ENCODE data around the gene TLR7.

Gene TLR7

DNA sequence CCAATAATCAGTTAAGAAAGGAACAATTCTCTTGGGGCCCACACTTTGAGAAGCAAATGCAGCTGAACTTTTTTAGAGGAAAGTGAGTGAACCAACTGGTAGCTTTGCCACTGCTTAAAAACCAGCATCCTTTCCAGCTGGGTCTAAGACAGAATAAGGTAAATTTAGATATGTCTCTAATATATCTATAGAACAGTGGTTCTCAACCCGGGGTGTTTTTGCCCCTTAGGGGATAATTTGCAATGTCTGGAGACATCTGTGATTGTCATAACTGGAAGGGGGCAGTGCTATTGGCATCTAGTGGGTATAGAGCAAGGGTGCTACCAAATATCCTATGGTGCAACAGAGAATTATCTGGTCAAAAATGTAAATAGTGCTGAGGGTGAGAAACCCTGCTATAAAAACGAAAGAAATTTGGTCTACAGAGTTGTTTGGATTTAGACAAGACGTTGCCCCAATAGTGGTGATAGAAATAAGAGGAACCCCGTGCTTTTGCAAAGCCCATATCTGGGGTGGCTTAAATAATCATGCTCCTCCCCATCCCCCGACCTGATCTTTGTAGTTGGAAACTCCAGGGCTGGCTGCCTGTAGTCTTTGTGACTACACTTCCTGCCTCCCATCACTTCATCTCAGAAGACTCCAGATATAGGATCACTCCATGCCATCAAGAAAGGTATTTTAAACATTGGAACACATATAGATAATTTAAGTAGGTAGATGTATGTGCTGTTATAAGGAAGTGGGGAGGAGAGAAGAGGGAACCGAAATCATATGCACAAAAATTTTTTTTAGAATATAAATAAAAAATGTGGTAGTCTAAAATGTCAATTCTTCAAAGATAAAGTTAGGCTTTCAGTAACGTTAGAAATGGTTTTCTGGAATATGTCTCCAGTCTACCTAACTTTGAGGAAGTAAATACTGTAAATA lies at the start of gene TLR7:
Gene TLR7 (plus strand): TSS at position 622 of the 927 bp plus-strand sequence. CDS start 507 bp downstream, outside the sequence.
- TF ChIP-seq CTCF (IDR thresholded peaks at IDR 0.05; ENCODE audit: low read depth, low read length), result no peak
- no peak within 1 kb of the TSS for H3K4me3 ChIP-seq (ENCODE audit: low read depth, low read length)

DNA sequence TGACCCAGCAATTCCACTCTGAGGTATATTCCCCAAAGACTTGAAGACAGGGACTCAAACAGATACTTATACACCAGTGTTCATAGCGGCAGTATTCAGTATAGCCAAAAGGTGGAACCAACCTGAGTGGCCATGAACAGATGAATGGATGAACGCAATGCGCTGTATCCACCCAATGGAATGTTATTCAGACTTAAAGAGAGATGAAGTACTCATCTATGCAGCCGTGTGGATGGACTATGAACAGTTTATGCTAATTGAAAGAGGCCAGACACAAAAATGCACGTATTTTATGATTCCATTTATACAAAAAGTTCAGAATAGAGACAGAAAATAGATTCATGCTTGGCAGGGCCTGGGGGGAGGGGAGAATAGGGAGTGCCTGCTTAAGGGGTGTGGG lies 49.3 kb upstream of the TLR7 start:
- no peak for TF ChIP-seq CTCF (IDR thresholded peaks at IDR 0.05; ENCODE audit: low read depth, low read length)
- no peak overlapping the region for H3K4me3 ChIP-seq (ENCODE audit: low read depth, low read length)

DNA sequence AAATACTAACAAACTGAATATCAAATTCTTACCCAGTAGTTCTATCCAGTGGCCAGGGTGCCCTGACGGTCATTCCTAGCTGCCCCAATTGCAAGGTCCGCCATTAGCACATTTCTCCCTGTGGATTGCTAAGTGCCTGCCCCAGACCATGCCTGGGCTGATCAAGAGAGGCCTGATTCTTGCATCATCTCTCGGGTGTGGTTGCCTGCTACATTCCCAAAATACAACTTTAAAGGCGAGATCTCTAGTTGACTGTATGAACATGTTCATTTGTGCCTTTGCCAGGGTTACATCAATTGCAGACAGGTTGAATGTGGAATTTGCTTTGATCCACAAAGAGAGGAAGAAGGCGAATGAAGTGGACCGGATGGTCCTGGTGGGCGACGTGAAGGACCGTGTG lies 47.6 kb upstream of the TLR7 start:
- no peak for TF ChIP-seq CTCF (IDR thresholded peaks at IDR 0.05; ENCODE audit: low read depth, low read length)
- H3K4me3 ChIP-seq (ENCODE audit: low read depth, low read length), result no peak overlapping the region

- no peak for TF ChIP-seq CTCF (IDR thresholded peaks at IDR 0.05; ENCODE audit: low read depth, low read length)
- H3K4me3 ChIP-seq (ENCODE audit: low read depth, low read length), result no peak overlapping the region
These were observed 46.1 kb upstream of the TLR7 start for GRCh38 chrX:12820737-12821136.

DNA sequence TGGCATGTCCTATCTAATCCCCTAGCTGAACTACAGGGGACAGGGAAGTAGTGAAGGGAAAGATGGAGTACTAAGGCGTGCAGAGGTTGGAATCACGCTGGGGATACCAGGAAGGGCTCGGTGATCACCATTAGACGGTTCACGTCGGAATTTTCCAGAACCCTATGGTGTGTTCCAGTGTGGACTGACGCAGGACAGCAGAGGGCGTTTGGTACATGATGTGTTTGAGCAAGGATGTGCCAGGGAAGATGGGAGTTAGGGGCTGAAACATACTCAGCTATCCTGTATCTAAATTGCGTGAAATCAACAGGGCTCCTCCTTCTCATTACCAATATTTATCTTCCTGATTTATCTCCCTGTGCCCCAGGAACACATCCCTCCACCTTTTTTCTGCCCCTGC lies 41.9 kb upstream of the TLR7 start:
- no peak for TF ChIP-seq CTCF (IDR thresholded peaks at IDR 0.05; ENCODE audit: low read depth, low read length)
- no peak overlapping the region for H3K4me3 ChIP-seq (ENCODE audit: low read depth, low read length)

- no peak for TF ChIP-seq CTCF (IDR thresholded peaks at IDR 0.05; ENCODE audit: low read depth, low read length)
- H3K4me3 ChIP-seq (ENCODE audit: low read depth, low read length), result no peak overlapping the region
These were observed 41.1 kb upstream of the TLR7 start for GRCh38 chrX:12825801-12826200.

GRCh38 chrX:12843061-12843667 lies 23.7 kb upstream of the TLR7 start:
- no peak for TF ChIP-seq CTCF (IDR thresholded peaks at IDR 0.05; ENCODE audit: low read depth, low read length)
- no peak overlapping the region for H3K4me3 ChIP-seq (ENCODE audit: low read depth, low read length)
